ENCODE results near the gene RNF150. TPM values are rescaled to one million over a fixed set of nuclear protein-coding genes. Genes with fewer than 3 reads are reported as not detected.

The RNF150 gene
- total RNA-seq, 4 donors from 2014 or later = 1.6 to 21.2 (median 4.9) TPM

DNA sequence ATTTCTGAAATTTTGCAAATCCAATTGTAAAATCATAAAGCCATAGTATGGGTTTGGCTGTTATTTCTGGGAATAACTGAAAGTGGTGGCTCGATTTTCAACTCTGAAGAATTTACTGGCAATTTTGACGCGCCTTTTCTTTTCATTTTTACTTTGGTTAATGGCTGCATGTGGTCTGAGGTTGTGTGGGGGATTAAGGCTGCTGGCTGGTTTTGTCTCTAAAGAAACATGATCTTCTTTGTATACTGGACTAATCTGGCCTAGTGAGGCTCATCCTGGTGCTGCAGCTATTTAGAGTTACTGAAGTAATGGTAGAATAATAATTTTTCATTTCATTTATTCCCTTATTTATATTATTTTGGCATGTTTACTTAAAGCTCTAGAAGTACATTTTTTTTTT, 164.0 kb downstream of the RNF150 start:
- Histone ChIP-seq H3K27me3 (no peaks in the 10 kb centered on the region), H3K4me1 (peaks cover 16 to 21% of the 10 kb centered on the region in 2 donors), H3K4me3 (no peak overlapping the region), H3K27ac (no peak overlapping the region), H3K36me3 (no peaks in the 10 kb centered on the region), H3K9me3 (no peaks in the 10 kb centered on the region)
- TF ChIP-seq POLR2A (IDR thresholded peaks at IDR 0.05) = no peak
- in situ Hi-C loops (cut with MboI; ENCODE audit: low sequenced_read_pairs in 4 of 4) = no loop called here
- DNase-seq (no peak), ATAC-seq (no peak)
- intact Hi-C loops (cut with DNase I; ENCODE audit: low total_unique reads) = no loop called here

DNA sequence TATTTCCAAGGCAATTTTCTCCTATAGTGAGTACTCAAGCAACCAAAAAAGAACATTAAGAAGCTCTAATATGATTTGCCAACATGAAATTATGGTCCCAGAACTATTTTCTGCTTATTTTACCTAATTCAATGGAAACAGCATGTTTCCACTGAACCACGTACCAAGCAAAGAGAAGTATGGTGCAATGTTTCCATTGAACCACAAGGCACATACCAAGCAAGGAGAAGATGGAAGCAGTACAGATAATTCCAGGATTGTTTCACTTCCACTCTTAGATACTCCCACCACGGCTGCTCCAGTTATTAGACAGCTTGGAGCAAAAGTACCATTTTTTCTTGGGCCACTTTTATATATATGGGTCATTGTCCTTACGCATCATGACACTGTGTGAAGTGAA, 164.9 kb downstream of the RNF150 start:
- Histone ChIP-seq H3K4me3 (no peak overlapping the region), H3K27ac (no peak overlapping the region), H3K27me3 (no peaks in the 10 kb centered on the region), H3K4me1 (peaks cover 16 to 21% of the 10 kb centered on the region in 2 donors), H3K9me3 (no peaks in the 10 kb centered on the region), H3K36me3 (no peaks in the 10 kb centered on the region)
- DNase-seq (no peak), ATAC-seq (no peak)
- intact Hi-C loops (cut with DNase I; ENCODE audit: low total_unique reads) (no loop called here), in situ Hi-C loops (cut with MboI; ENCODE audit: low sequenced_read_pairs in 4 of 4) (no loop called here)
- TF ChIP-seq, protein P1, sequence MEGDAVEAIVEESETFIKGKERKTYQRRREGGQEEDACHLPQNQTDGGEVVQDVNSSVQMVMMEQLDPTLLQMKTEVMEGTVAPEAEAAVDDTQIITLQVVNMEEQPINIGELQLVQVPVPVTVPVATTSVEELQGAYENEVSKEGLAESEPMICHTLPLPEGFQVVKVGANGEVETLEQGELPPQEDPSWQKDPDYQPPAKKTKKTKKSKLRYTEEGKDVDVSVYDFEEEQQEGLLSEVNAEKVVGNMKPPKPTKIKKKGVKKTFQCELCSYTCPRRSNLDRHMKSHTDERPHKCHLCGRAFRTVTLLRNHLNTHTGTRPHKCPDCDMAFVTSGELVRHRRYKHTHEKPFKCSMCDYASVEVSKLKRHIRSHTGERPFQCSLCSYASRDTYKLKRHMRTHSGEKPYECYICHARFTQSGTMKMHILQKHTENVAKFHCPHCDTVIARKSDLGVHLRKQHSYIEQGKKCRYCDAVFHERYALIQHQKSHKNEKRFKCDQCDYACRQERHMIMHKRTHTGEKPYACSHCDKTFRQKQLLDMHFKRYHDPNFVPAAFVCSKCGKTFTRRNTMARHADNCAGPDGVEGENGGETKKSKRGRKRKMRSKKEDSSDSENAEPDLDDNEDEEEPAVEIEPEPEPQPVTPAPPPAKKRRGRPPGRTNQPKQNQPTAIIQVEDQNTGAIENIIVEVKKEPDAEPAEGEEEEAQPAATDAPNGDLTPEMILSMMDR (IDR thresholded peaks at IDR 0.05 in 4 of 5, conservative IDR thresholded peaks at IDR 0.05 in 1 of 5) = no peak
- TF ChIP-seq POLR2A (IDR thresholded peaks at IDR 0.05) = no peak

DNA sequence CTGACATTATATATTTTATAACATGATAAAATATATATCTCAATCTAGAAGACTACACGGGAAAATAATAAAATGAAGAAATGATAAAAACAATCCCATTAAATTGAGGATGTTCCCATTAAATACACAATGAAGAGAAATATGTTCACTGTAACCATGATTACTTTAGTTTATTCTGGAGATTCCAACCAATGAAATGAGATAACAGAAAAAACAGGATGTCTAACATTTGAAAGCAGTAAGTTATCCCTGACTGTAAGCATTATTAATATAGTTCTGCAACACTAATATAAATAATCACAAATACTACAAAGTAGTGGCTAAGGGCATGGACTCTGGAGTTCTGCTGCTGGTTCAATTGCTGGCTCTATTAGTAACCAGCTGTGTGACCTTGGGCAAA, 169.4 kb downstream of the RNF150 start:
- no peaks in the 10 kb centered on the region for H3K36me3 ChIP-seq
- no peaks in the 10 kb centered on the region for H3K4me1 ChIP-seq
- in situ Hi-C loops (cut with MboI; ENCODE audit: low sequenced_read_pairs in 4 of 4) = no loop called here
- H3K9me3 ChIP-seq = no peaks in the 10 kb centered on the region
- H3K27ac ChIP-seq = no peak overlapping the region
- DNase-seq (no peak), ATAC-seq (no peak)
- no peak overlapping the region for H3K4me3 ChIP-seq
- intact Hi-C loops (cut with DNase I; ENCODE audit: low total_unique reads) = no loop called here
- TF ChIP-seq, protein P1 (IDR thresholded peaks at IDR 0.05 in 4 of 5, conservative IDR thresholded peaks at IDR 0.05 in 1 of 5) = no peak
- no peak for TF ChIP-seq POLR2A (IDR thresholded peaks at IDR 0.05)
- H3K27me3 ChIP-seq = no peaks in the 10 kb centered on the region

DNA sequence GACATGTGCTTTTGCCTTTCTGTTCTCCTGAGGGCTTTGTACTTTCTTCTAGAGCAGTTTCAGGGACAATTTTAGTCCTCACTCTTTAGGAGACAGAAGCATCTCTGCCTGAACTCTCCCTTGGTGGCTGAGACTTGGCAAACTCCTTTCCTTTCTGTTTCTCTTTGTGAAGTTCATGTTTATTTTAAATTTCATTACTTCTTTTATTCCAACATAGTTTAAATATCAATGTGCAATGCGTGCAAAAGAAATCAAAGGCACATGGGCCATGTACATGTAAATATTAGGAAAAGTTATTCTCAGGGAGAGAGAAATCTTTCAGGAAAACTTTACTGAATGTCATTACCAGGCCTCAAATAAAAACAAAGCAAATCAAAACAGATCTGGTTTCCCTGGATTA, 177.6 kb downstream of the RNF150 start:
- no peak for DNase-seq
- TF ChIP-seq POLR2A (IDR thresholded peaks at IDR 0.05) = no peak
- intact Hi-C loops (cut with DNase I; ENCODE audit: low total_unique reads) (no loop called here), in situ Hi-C loops (cut with MboI; ENCODE audit: low sequenced_read_pairs in 4 of 4) (no loop called here)
- no peak for ATAC-seq
- H3K27ac ChIP-seq = no peak overlapping the region
- no peak overlapping the region for H3K4me3 ChIP-seq
- H3K36me3 ChIP-seq = no peaks in the 10 kb centered on the region
- no peaks in the 10 kb centered on the region for H3K9me3 ChIP-seq
- peaks cover 0 to 8% of the 10 kb centered on the region in 2 donors for H3K4me1 ChIP-seq
- H3K27me3 ChIP-seq = no peaks in the 10 kb centered on the region

DNA sequence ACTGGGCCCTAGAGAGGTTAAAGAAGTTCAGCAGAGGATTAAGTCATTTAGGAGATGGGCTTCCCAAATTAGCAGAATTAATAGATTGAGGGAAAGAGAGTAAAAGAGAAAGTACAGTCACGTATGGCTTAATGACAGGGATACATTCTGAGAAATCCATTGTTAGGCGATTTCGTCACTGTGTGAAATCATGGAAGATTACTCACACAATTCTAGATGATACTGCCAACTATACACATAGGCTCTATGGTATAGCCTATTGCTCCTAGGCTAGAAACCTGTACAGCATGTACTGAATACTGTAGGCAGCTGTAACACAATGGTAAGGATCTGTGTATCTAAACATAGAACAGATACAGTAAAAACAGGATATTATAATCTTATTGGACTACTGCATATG, 180.6 kb downstream of the RNF150 start:
- Histone ChIP-seq H3K27ac (no peak overlapping the region), H3K4me1 (peaks cover 0 to 8% of the 10 kb centered on the region in 2 donors), H3K4me3 (no peak overlapping the region), H3K9me3 (no peaks in the 10 kb centered on the region), H3K36me3 (no peaks in the 10 kb centered on the region), H3K27me3 (no peaks in the 10 kb centered on the region)
- DNase-seq (no peak), ATAC-seq (no peak)
- TF ChIP-seq, protein P1 (IDR thresholded peaks at IDR 0.05 in 4 of 5, conservative IDR thresholded peaks at IDR 0.05 in 1 of 5) = no peak
- TF ChIP-seq POLR2A (IDR thresholded peaks at IDR 0.05) = no peak
- intact Hi-C loops (cut with DNase I; ENCODE audit: low total_unique reads) (no loop called here), in situ Hi-C loops (cut with MboI; ENCODE audit: low sequenced_read_pairs in 4 of 4) (no loop called here)

DNA sequence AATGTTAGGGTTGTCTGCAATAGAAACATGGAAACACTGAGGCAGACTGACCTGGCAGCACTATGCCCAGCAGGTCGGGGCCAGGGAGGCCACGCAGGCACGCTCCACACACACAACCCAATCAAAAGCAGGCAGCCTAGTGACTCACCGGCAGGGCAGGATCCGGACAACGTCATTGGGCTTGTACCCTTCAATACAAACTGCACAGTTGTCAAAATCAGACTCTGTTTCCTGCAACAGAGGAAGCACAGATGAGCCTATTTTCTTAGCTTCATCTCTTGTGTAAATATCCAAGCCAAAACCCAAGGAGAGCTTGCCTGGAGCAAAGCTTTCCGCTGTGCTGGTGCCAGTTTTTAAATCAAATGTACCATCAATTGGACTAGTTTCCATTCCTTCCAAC, 185.8 kb downstream of the RNF150 start:
- no peak for TF ChIP-seq POLR2A (IDR thresholded peaks at IDR 0.05)
- TF ChIP-seq, protein P1 (IDR thresholded peaks at IDR 0.05 in 4 of 5, conservative IDR thresholded peaks at IDR 0.05 in 1 of 5) = no peak
- no peaks in the 10 kb centered on the region for H3K36me3 ChIP-seq
- H3K4me3 ChIP-seq = no peak overlapping the region
- H3K27me3 ChIP-seq = no peaks in the 10 kb centered on the region
- no peaks in the 10 kb centered on the region for H3K4me1 ChIP-seq
- no peak overlapping the region for H3K27ac ChIP-seq
- no peak for DNase-seq
- ATAC-seq = no peak
- intact Hi-C loops (cut with DNase I; ENCODE audit: low total_unique reads) = no loop called here
- H3K9me3 ChIP-seq = no peaks in the 10 kb centered on the region
- in situ Hi-C loops (cut with MboI; ENCODE audit: low sequenced_read_pairs in 4 of 4) = loop anchor here in 1 of 4 donors (25.0 kb wide), 1 partner anchor 110 kb away; no protein-coding TSS in a partner anchor
